Osteoblast (primary cell): ENCODE data around the gene PID1. TPM values are rescaled to one million over a fixed set of nuclear protein-coding genes. Genes with fewer than 3 reads are reported as not detected.

Experiments used
- DNase-seq: peaks from one replicate; pipeline ENCODE4 v3.0.0; 2011; ENCODE audit warnings: low spot score, mixed read lengths; ENCODE audit not compliant: insufficient read length; ENCODE audit errors: missing footprints
- H2AFZ ChIP-seq: 2 replicates; pipeline ENCODE4 v1.6.0; 2011; ENCODE audit warnings: mild to moderate bottlenecking, low read length
- H3K27ac ChIP-seq: 2 replicates; pipeline ENCODE4 v1.5.1; 2011; ENCODE audit warnings: mild to moderate bottlenecking, low read depth, low read length, moderate library complexity
- H3K27me3 ChIP-seq: 2 replicates; pipeline ENCODE4 v1.6.0; 2012; ENCODE audit warnings: mild to moderate bottlenecking, control low read depth, inconsistent platforms, low read length, moderate library complexity; ENCODE audit not compliant: insufficient read depth
- H3K36me3 ChIP-seq: 2 replicates; pipeline ENCODE4 v1.5.1; 2011; ENCODE audit warnings: mild to moderate bottlenecking, low read length, control low read depth, moderate library complexity; ENCODE audit not compliant: insufficient read depth
- H3K4me1 ChIP-seq: 2 replicates; pipeline ENCODE4 v1.5.1; 2011; ENCODE audit warnings: mild to moderate bottlenecking, low read length, control low read depth, moderate library complexity; ENCODE audit not compliant: insufficient read depth
- H3K4me2 ChIP-seq: 2 replicates; pipeline ENCODE4 v1.6.0; 2011; ENCODE audit warnings: mild to moderate bottlenecking, low read length; ENCODE audit not compliant: insufficient read depth
- H3K4me3 ChIP-seq: fragments of 200-600 bp; sonication (generic); 3 replicates; pipeline ENCODE4 v1.5.1; 2012; ENCODE audit warnings: mild to moderate bottlenecking, low read length, inconsistent platforms; ENCODE audit not compliant: insufficient read depth
- H3K79me2 ChIP-seq: 2 replicates; pipeline ENCODE4 v1.6.0; 2012; ENCODE audit warnings: mild to moderate bottlenecking, low read length, control low read depth, inconsistent platforms; ENCODE audit not compliant: insufficient read depth
- H3K9me3 ChIP-seq: 2 replicates; pipeline ENCODE4 v1.5.1; 2011; ENCODE audit warnings: low read depth, low read length, control low read depth
- H4K20me1 ChIP-seq: 2 replicates; pipeline ENCODE4 v1.6.0; 2012; ENCODE audit warnings: mild to moderate bottlenecking, low read length, control low read depth; ENCODE audit not compliant: insufficient read depth
- total RNA-seq: library from RNA; depleted of rRNA; stranded (reverse); fragments of >200 nt; gene quantifications from 2 replicates; pipeline ENCODE4 v1.2.3, GENCODE V29; 2012
- TF ChIP-seq, protein P1 (sequence below): IDR thresholded peaks from 2 replicates; pipeline ENCODE4 v1.5.1; 2011; ENCODE audit warnings: mild to moderate bottlenecking, low read depth, low read length, moderate library complexity; ENCODE audit errors: extremely low read depth

The PID1 gene
- total RNA-seq, 1 donor, result 9.8 TPM

DNA sequence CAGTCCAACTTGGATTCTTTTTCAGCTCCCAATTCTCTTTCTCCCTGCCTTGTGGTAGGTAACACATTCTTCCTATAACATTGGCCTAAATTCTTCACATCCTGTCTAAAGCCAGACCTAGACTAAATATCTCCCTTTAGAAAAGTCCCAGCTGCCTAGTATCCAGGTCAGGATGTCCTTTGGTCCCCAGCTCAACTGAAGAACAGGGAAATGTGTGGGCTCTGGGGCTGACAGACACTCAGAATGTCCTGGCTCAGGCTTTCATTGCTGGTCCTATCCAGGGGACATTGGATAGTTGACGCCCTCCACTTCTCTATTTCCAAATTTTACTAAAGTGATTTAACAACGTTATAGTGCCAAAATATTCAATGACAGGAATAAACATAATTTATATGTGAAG, 219.3 kb downstream of the PID1 start:
- Histone ChIP-seq H3K27me3 (no peaks in the 10 kb centered on the region), H2AFZ (no peak overlapping the region), H3K4me2 (no peak overlapping the region), H3K27ac (no peak overlapping the region), H3K9me3 (no peaks in the 10 kb centered on the region), H3K36me3 (no peaks in the 10 kb centered on the region), H4K20me1 (no peaks in the 10 kb centered on the region), H3K4me3 (no peak overlapping the region), H3K4me1 (no peaks in the 10 kb centered on the region), H3K79me2 (no peaks in the 10 kb centered on the region)
- TF ChIP-seq, protein P1, sequence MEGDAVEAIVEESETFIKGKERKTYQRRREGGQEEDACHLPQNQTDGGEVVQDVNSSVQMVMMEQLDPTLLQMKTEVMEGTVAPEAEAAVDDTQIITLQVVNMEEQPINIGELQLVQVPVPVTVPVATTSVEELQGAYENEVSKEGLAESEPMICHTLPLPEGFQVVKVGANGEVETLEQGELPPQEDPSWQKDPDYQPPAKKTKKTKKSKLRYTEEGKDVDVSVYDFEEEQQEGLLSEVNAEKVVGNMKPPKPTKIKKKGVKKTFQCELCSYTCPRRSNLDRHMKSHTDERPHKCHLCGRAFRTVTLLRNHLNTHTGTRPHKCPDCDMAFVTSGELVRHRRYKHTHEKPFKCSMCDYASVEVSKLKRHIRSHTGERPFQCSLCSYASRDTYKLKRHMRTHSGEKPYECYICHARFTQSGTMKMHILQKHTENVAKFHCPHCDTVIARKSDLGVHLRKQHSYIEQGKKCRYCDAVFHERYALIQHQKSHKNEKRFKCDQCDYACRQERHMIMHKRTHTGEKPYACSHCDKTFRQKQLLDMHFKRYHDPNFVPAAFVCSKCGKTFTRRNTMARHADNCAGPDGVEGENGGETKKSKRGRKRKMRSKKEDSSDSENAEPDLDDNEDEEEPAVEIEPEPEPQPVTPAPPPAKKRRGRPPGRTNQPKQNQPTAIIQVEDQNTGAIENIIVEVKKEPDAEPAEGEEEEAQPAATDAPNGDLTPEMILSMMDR, result no peak
- no peak for DNase-seq

DNA sequence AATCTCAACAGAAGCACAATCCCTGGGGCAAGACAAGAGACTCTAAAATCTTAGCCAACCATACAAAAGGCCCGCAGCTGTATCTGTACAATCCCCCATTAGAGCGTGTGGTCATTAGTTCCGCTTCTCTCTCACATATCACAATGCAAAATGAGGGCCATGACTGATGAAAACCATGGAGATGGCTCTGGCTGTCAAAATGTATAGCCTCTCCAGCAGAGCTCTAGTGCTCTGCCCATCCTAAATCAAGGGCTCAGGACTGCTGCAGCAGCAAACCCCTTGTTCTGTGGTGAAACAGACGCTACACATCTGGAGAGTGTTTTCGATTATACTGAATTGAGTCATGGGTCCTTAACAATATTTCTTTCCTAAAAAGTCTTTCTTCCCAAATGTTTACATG, 221.0 kb downstream of the PID1 start:
- Histone ChIP-seq H3K79me2 (no peaks in the 10 kb centered on the region), H2AFZ (no peak overlapping the region), H3K36me3 (no peaks in the 10 kb centered on the region), H3K9me3 (no peaks in the 10 kb centered on the region), H3K4me3 (no peak overlapping the region), H3K4me2 (no peak overlapping the region), H3K27me3 (no peaks in the 10 kb centered on the region), H3K27ac (no peak overlapping the region), H3K4me1 (no peaks in the 10 kb centered on the region), H4K20me1 (no peaks in the 10 kb centered on the region)
- TF ChIP-seq, protein P1, result no peak
- no peak for DNase-seq

GRCh38 chr2:229048134-229048533, 223.0 kb downstream of the PID1 start:
- no peaks in the 10 kb centered on the region for H3K36me3 ChIP-seq
- TF ChIP-seq, protein P1, result no peak

GRCh38 chr2:229045671-229046070, 225.4 kb downstream of the PID1 start:
- no peak for DNase-seq
- Histone ChIP-seq H3K9me3 (no peaks in the 10 kb centered on the region), H3K27ac (no peak overlapping the region), H3K4me2 (no peak overlapping the region), H2AFZ (no peak overlapping the region), H3K79me2 (no peaks in the 10 kb centered on the region), H4K20me1 (no peaks in the 10 kb centered on the region), H3K4me3 (no peak overlapping the region), H3K36me3 (no peaks in the 10 kb centered on the region), H3K4me1 (no peaks in the 10 kb centered on the region), H3K27me3 (no peaks in the 10 kb centered on the region)
- TF ChIP-seq, protein P1, result no peak

More at GRCh38 chr2:229048134-229048533, 223.0 kb downstream of the PID1 start:
- DNase-seq, result no peak
- H3K27ac ChIP-seq, result no peak overlapping the region
- H3K9me3 ChIP-seq, result no peaks in the 10 kb centered on the region
- H4K20me1 ChIP-seq, result no peaks in the 10 kb centered on the region
- no peaks in the 10 kb centered on the region for H3K27me3 ChIP-seq
- H3K4me2 ChIP-seq, result no peak overlapping the region
- no peaks in the 10 kb centered on the region for H3K79me2 ChIP-seq
- no peak overlapping the region for H2AFZ ChIP-seq
- no peak overlapping the region for H3K4me3 ChIP-seq
- H3K4me1 ChIP-seq, result no peaks in the 10 kb centered on the region
